Measurements from ENCODE around the gene RAPGEF6. TPM values are rescaled to one million over a fixed set of nuclear protein-coding genes. Genes with fewer than 3 reads are reported as not detected.
A peak's percentile ranks its signal among the peaks of the same experiment; 100 is the strongest.
"Not testable (repeated sequence)": the region's sequence is repeated elsewhere in the genome, so short reads cannot be mapped to it uniquely, and the experiment has no call there.

RAPGEF6 gene
- total RNA-seq, 2 donors from 2014 or later = 8.4 to 14.6 TPM

DNA sequence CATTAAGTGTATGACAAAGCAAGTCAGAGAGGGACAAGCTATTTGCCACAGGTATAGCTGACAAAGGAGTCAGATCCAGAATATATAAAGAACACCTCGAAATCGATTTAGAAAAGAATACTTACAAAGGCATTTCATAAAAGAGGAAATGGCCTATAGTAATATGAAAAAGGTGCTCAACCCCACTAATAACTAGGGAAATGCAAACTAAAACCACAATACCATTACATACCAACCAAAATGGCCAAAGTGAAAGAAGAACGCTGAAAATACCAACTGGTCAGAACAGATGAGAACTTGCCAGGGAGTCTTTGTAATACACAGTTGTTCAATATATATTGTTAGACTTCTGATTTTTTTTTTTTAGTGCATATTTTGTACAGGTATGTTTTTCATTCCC is 218.3 kb downstream of the RAPGEF6 start:
- ATAC-seq = no peak
- no peak for DNase-seq
- intact Hi-C loops (cut with DNase I) = loop anchor here in 1 of 2 donors (10.0 kb wide), 1 partner anchor 242 kb away; the partner anchor contains the start of gene LYRM7

DNA sequence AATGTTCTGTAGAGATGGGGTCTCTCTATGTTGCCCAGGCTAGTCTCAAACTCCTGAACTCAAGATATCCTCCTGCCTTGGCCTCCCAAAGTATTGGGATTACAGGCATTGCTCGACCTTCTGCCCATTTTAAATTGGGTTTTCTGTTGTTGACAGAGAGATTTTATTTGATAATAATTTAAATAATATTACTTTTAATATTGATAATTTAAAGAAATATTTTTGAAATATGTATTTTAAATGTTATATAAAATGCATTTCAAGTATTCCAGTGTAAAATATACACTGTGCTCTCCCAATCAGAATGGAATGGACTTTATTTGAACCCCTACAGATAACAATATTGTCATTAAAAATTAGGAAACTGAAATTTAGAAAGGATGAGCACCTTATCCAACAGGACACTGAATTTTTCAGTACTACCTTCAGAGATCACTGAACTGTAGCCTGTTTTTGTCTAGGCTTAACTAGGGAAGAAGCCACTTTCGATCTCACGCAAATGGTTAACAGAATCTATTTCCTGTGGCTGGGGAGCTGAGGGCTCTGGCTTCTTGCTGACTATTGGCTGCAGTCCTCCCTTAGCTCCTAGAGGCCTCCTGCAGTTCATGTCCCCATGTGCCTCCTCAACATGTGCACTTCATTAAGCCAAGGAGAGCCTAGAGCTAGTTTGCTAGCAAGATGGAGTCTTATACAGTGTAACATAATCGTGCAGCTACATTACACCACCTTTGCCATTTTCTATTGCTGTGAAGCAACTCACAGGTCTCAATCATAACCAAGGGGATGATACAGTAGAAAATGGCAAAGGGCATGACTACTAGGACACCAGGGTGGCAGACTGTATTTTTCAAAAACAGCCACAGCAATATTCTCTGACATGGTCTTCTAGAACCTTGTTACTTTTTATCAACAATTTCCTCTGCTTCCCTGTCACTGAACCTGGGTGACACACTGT is 221.1 kb downstream of the RAPGEF6 start:
- no peak for DNase-seq
- ATAC-seq = no peak
- intact Hi-C loops (cut with DNase I) = loop anchor here in 1 of 2 donors (10.0 kb wide), 1 partner anchor 239 kb away; the partner anchor contains the start of gene LYRM7

DNA sequence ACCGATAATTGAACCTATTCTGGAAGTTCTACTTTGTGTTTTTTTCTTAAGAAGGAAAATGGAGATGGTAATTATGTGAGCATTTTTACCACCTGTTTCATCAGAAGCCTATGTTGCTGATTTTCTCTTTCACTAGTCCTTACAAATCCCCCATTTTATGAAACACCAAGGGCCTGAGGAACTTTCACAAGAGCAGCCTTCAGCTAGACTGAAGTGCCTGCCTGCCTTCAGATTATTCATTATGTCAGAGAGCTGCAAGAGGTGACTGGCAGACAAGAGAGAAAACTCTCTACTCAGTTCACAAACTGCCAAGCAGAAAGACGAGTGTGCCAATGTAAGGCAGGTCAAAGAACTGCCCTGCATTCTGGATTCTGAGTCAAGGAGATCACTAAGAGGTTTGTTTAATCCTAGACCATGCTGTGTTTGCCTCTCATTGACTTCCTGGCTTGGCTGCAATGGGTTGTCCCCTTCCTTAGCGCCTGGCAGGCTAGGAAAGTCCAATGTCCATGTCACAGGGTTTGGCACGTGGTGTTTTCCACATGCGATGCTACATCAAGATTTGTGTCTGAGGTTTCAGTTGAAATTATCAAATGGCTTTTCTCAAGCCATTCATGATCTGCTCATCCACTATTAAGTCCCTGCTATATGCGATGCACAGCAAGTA is 227.9 kb downstream of the RAPGEF6 start:
- no peak for DNase-seq
- intact Hi-C loops (cut with DNase I) = no loop called here
- peak in 1 of 2 donors; percentile 30 for ATAC-seq

DNA sequence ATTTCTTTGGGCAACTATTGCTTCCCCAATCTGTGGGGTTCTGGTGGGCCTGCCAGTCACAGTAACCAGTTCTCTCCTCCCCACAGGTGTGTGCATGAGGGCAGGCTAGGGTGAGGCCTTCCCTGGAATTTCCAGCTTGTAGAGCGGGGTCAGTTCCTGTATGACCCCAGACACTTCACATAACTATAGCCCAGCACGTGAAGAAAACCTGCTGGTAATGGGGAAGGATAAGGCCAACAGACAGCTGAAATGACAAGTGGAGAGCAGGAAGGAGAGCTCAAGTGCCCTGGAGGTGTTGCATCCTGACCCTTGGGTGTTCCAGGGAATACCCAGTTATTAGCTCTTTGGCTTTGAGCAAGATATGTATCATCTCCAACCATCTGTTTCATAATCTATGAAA is 229.0 kb downstream of the RAPGEF6 start:
- intact Hi-C loops (cut with DNase I) = no loop called here
- ATAC-seq = no peak
- no peak for DNase-seq

DNA sequence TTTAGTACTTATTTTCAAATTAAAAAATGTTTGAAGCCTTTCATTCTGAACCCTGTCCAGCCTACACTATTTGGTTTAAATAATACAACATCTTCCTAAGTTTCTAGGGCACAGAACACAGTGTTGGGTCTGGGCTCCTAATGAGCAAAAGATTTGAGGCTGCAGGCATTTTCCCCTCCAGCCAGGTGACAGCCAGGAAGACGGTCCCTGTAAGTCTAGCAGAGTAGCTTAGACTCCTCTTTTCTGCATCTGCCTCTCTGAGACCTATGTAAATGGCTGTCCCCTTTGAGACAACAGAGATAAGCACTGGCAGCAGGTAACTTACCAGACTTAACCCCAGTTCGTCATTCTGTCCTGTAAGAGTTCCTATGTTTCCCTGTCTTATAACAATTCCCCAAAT is 229.4 kb downstream of the RAPGEF6 start:
- DNase-seq (no peak), ATAC-seq (no peak)
- intact Hi-C loops (cut with DNase I) = no loop called here

DNA sequence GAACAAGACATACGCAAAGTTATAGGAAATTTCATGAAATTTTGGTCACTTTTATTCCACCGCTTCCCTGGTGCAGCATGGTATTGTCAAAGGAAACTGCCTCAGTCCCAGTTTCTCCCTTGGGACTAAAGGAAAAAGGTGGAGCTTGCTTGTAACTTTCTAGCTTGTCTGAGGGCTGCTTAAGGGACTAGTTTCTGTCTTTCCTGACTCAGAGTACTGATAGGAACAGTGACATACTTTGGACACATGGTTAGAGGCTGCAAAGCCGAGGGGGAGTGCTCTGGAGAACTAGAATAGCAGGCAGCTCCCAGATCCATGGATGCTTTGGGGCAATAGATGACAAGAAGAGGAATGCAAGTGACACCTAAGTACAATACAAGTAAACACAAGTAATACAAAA is 234.4 kb downstream of the RAPGEF6 start:
- ATAC-seq = no peak
- DNase-seq = no peak
- intact Hi-C loops (cut with DNase I) = no loop called here

DNA sequence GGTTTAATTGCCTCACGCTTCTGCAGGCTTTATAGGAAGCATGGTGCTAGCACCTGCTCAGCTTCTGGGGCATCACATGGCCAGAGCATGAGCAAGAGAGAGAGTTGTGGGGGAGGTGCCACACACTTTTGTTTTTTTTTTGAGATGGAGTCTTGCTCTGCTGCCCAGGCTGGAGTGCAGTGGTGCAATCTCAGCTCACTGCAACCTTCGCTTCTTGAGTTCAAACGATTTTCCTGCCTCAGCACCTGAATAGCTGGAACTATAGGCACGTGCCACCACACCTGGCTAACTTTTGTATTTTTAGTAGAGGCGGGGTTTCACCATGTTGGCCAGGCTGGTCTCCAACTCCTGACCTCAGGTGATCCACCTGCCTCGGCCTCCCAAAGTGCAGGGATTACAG is 236.0 kb downstream of the RAPGEF6 start:
- DNase-seq; ATAC-seq; intact Hi-C loops (cut with DNase I): not testable (repeated sequence)

DNA sequence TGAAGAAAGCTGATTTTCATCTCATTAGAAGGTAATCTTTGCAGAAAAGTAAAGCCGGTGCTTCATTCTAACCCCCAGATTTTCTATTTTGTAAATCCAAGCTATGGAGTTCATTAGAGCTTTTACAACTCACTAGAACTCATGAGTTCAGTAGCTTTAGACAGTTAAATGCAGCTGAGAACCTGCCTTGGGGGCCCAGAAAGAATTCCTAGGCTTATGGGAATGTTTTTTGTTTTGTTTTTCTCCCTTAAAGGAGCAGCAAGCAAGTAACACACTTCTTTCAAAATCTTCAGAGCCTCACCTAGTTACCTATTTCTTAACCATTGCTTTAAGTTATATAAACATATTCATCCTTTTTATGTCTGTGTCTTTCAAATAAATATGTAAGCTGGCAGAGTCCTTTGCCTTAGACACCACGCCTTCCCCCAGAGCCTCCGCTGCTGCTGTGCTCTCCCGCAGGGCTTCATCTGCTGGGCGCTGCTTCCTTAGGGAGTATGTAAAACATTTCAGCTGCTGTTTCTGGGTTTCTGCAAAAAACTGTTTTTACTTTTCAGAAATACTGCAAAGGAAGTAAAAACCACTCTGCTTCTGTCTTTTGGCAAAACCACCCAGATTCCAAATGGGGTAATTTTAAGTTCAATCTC is 238.3 kb downstream of the RAPGEF6 start:
- ATAC-seq = no peak
- intact Hi-C loops (cut with DNase I) = no loop called here
- DNase-seq = no peak

DNA sequence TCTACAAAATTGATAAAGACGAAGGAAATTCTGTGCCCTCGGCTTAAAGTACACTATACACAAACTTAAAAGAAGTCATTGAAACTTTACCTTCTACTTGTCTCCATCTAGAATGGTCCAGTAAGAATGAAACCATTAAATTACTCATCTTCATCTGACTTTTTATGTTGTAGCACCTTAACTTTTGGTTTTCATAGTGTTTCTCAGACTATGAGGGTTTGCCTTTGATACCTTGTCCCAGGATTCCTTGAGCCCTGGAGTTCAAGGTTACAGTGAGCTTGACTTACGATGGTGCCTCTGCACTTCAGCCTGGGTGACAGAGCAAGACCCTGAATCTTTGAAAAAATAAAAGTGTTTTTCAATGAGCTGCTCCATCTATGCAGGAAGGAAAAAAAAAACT is 239.0 kb downstream of the RAPGEF6 start:
- intact Hi-C loops (cut with DNase I) = no loop called here
- DNase-seq = no peak
- no peak for ATAC-seq

DNA sequence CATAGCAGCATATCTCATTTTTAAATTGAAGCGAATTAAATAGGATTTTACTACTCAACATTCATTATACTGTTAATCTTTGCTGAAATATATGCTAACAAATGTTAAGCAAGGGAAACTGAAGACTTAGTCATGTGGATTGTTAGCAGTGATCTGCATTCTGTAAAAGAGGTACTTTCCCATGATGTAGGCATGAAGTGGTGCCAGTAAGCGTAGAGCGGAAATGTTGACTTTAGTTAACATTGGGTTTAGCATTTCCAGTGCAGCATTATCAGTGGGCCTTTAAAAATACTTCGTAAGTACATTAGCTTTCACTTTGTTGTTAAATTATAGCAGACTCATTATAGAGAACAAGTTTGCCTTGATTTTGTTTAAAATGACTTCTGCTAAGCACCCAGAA is 240.9 kb downstream of the RAPGEF6 start:
- intact Hi-C loops (cut with DNase I) = no loop called here
- peak; percentile 39 to 50 for ATAC-seq
- DNase-seq = no peak

DNA sequence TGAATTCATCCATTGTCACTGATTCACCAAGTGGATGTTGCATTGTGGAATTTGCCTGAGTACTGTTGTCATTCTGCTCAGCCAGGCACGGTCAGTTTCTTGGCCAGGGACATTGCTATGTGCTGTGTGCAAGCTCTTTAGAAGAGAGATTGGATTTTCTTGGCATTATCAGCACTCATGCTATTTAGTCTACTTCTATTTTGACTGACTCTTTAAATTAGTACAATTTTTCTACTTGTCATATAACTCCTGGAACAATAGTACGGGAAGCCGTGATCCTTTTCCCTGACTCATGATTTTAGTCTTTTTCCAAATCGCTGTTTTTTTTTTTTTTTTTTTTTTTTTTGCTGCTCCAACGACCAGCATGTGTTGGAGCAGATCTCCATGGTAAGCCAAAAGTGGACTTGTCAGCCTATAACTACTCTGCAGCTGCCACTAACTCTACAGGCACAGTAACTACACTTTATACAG is 241.5 kb downstream of the RAPGEF6 start:
- ATAC-seq (peak; percentile 63 to 82), DNase-seq (no peak)
- intact Hi-C loops (cut with DNase I) = no loop called here

DNA sequence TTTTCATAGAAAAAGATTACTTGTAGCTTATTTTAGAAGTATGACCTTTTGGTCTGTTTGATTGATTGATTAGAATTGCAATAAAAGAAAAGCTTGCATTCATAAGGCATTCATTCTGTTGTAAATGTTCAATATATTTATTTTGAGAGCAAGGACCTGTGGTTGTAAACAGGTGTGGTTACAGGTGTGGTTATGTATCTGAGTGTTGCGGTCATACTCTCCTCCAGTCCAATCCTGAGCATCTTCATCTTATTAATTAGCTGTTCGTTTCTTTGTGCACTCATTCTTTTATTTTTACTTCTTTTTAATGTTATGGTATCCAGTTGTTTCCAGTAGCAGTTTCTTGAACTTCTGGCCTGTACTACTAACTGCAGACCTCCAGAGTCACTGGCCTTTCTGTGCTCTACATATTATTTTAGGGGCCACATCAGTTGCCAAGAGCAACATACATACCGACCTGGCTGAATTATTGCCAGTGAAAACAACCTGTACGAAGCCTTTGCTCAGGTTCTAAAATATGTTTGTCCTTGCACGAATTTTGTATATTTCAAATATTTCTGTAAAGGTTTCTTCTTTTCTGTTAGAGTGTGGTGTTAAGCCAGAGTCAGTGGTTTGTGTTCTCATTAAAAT is 242.4 kb downstream of the RAPGEF6 start:
- ATAC-seq = no peak
- intact Hi-C loops (cut with DNase I) = no loop called here
- no peak for DNase-seq

DNA sequence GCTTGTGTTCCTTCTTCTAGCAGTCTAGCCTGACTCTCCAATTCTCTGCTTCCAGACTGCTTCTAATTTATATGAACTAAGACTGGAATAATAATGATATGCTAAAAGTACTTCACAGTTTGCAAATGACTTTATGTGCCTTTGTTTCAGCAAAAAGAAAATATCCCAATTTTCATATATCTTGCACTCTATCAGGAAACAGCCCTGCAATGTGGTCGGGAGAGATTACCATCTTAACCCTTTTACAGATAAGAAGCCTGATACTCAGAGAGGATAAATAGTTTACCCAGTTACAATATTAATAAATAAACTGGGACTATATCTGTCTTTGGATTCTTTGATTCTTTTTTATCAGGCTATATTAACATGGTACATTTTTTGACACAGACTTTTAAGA is 245.2 kb downstream of the RAPGEF6 start:
- ATAC-seq (no peak), DNase-seq (no peak)
- intact Hi-C loops (cut with DNase I) = no loop called here

DNA sequence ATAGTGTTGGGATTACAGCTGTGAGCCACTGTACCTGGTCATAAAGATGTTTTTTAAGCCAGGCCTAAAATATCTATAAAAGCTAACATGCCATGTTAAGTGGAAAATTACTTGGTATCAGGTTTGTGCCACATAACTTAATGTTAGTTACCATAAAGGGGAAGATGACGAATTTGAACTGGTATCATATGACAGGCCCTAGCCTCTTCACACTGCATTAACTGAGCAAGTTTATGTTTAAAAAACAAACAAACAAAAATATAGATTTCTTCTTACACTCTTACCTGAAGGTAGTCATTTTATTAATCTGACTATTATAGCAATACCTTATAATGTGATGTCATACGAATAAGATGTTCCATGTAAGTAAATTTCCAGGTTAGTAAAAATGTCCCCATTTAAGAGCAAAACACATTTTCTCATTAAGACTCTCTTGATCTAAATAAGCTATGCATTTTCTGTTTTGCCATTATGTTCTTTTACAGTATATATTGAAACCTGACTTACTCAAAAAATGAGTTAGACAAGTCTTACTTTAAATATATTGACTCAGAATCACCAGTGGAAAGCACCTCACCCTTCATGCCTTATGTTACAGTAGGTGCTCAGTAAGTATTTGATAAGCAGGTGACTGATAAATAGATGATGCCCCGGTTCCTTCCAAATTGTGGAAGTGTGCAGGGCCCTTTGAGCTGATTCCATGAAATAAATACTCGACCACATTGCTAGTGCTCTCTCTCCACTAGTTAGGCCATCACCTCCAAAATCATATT is 245.7 kb downstream of the RAPGEF6 start:
- DNase-seq (no peak), ATAC-seq (no peak)
- intact Hi-C loops (cut with DNase I) = no loop called here

DNA sequence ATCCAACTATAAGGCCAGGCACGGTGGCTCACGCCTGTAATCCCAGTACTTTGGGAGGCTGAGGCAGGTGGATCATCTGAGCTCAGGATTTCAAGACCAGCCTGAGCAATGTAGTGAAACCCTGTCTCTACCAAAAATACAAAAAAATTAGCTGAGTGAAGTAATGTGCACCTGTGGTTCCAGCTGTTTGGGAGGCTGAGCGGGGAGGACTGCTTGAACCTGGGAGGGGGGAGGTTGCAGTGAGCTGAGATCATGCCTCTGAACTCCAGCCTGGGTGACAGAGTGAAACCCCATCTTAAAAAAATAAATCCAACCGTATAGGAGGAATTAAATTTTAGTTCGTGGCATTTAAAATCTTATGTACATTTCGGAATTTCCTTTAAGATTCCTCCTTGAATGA is 247.8 kb downstream of the RAPGEF6 start:
- intact Hi-C loops (cut with DNase I) = no loop called here
- ATAC-seq (no peak), DNase-seq (no peak)

DNA sequence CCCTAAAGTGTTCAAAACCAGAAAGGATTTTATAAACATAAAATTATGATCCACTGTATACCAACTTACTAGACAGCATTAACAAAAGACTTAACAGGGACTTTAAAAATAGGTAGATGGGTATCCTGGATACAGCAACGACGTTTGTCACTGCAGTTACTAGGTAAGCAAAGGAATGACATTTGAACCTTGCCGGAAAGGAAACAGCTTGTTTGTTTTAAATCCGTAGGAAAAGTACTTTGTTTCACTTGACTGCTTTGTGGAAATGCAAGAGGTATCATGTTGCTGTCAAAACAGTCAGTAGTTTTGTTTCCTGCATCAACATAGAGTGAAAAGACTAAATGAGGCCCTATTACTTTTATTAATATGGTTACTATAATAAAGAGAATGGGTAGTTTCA is 248.2 kb downstream of the RAPGEF6 start:
- ATAC-seq (no peak), DNase-seq (no peak)
- intact Hi-C loops (cut with DNase I) = no loop called here

DNA sequence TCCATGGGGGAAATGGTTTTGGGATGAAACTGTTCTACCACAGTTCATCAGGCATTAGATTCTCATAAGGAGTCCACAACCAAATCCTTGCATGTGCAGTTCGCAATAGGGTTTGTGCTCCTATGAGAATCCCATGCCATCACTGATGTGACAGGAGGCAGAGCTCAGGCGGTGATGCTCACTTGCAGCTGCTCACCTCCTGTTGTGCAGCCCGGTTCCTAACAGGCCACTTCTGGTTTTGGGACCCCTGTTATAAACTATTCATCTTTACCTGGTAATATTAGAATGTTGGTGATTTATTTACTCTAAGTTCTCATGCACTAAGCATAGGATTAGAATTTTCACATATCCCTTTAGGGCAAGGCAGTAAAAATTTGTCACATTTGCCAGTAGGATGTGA is 248.9 kb downstream of the RAPGEF6 start:
- intact Hi-C loops (cut with DNase I) = no loop called here
- DNase-seq = no peak
- no peak for ATAC-seq

DNA sequence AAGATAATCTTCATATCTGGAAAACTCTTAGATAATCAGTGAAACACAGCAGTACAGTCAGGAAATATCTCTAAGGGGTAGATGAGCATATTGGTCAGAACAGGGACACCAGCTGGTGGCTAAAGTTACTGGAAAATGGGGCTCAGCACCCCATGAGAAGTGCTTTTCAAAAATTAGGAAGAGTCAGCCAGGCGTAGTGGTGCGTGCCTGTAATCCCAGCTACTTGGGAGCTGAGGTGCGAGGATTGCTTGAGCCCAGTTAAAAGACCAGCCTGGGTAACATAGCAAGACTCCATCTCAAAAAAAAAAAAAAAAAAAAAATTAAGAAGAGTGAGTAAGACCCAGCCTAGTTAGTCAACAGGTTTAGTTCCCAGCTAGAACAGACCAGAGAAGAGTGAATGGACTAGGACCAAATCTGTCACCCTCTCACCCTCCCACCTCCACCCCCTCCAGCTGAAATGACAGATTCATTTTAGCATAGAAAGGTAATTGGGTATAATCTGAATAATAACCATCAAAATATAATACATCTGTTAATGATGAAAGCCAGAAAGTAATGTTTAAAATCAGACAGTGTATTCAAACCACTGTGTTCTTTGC is 250.3 kb downstream of the RAPGEF6 start:
- DNase-seq (no peak), ATAC-seq (peak in 1 of 2 donors; percentile 32)
- intact Hi-C loops (cut with DNase I) = no loop called here
